NOMO-1 treated with DMSO at 0.1 percent for 48 hours (cell line): ENCODE results near the gene TMEM178B.
"Not testable (repeated sequence)": the region's sequence is repeated elsewhere in the genome, so short reads cannot be mapped to it uniquely, and the experiment has no call there.

Experiments used
- DNase-seq: peaks from one replicate; lab custom pipeline; 2025; ENCODE audit not compliant: unreplicated experiment; lab: John Stamatoyannopoulos, UW

Gene TMEM178B

GRCh38 chr7:141377906-141378305 lies 304.0 kb downstream of the TMEM178B start:
- DNase-seq, result no peak

- no peak for DNase-seq
These were observed 304.5 kb downstream of the TMEM178B start for GRCh38 chr7:141378405-141378804.

- DNase-seq, result no peak
These were observed 308.0 kb downstream of the TMEM178B start for GRCh38 chr7:141381794-141382427.

- not testable (repeated sequence) for DNase-seq
These were observed 309.5 kb downstream of the TMEM178B start for GRCh38 chr7:141383356-141383755.

- DNase-seq, result no peak
These were observed 313.0 kb downstream of the TMEM178B start for GRCh38 chr7:141386881-141387280.

DNA sequence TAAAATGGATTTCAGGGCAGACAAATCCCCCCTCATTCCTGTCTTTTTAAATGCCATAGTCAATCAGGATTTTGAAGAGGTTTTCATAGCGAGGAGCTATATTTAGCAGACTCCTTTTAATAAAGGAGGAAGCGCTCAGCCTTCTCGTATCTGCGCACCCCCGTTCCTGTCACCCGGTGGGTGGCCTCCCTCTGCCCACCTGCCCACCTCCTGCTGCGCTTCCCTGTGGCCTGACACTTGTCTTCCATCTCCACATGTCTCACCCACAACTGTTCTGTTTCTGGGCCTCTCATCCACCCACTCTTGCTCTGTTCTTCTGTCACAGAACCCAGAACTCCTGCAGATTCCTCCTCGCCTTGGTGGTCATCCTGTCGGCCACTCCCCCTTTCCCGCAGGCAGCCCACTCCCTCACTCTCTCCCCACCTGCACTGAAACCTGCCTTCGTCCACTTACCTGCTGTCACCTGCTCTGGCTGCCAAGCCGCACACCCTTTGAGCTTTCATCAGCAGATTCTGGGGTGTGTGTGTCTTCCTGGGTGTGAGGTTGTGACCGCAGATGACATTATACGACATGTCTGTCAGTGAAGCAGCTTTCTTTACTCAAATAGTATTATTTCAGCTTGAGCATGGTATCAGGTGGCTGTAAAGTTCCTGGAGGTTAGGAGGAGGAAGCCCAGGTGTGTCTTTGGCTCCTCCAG lies 313.8 kb downstream of the TMEM178B start:
- no peak for DNase-seq

- no peak for DNase-seq
These were observed 315.4 kb downstream of the TMEM178B start for GRCh38 chr7:141389140-141389796.

DNA sequence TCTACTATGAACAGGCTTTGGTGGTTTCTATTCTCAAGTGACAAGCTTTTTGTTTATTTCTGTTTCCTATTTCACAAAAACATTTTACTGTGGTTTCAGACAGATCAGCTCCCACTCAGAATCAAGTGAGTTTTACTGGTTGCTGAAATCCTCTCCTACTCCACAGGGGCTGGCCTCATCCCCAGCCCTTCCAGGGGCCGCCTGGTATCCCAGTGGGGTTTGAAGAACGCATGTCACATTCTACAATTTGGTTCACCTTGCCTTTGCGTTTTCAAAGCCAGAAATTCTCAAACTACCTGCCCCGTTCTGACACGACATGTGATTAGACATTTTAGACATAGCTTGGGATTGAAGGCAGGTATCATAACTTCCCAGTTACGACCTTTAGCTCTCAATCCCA lies 316.5 kb downstream of the TMEM178B start:
- DNase-seq, result no peak

GRCh38 chr7:141393056-141393455 lies 319.2 kb downstream of the TMEM178B start:
- no peak for DNase-seq

DNA sequence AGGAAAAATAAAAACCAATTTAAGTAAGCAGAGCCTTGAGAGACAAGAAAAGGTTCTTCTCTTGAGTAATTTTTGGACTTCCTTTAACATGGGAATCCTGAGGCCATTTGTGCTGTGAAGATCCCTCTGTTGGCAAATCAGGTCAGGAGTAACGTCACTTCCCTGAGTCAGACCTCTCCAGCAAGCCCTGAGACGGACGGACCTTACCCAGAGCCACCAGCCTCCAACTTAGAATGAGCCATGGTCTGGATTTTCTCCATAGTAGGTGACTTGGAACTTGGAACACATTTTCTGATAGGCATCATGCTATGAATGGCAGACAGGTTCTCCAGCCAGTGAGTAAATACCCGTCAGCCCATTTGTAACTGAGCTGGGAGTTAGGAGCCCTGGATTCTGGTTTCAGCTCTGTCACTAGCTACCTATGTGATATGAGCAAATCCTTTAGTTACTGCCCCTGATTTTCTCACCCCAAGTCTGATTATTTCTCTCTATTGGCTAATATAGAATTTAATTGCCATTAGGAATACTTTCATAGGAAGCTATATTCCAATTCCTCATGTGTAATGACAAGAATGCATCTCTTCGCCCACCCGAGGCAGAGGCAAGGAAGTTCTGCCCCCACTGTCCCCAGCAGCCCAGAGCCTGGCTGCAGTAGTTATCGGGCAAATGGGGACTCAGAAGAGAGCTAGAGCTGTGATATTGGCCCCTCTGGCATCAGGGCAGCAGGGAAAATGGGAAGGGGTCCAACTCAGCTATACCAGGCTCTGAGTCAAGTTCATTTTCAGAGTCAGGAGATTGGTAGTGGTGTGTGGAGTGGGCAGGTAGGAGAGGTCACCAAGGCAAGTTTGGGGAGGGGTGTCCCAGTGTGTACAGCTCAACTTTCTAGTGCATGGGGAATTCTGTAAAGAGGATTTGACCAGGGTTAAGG lies 323.6 kb downstream of the TMEM178B start:
- DNase-seq, result no peak

DNA sequence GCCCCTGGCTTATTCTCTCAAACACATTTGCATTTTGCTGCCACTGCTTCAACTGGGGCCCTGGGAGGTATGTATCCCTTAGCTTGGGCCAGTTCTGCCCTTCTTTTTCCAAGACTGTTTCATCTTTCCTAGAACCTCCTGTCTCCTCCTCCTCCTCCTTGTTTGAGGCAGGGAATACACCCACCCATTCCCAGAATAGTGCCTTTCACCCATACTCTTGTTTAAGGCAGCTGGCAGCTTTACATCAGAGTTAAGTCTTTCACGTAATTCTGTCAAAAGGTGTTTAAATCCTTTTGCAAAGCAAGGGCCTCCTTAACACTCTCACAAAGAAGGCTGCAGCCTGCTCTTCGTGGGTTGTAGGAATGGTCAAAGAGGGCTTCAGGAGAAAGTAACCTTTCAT lies 326.5 kb downstream of the TMEM178B start:
- DNase-seq, result no peak

GRCh38 chr7:141402277-141402996 lies 328.6 kb downstream of the TMEM178B start:
- no peak for DNase-seq

DNA sequence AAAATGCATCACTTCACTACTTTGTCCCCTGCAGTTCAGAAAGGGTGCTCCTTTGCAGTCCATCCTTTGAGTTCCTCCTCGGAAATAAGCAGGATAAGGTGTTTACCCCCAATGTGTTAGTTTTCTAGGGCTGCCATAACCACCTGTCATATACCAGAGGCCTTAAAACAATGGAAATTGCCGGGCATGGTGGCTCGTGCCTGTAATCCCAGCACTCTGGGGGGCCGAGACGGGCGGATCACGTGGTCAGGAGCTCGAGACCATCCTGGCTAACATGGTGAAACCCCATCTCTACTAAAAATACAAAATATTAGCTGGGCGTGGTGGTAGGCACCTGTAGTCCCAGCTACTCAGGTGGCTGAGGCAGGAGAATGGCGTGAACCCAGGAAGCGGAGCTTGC lies 330.0 kb downstream of the TMEM178B start:
- DNase-seq, result not testable (repeated sequence)

DNA sequence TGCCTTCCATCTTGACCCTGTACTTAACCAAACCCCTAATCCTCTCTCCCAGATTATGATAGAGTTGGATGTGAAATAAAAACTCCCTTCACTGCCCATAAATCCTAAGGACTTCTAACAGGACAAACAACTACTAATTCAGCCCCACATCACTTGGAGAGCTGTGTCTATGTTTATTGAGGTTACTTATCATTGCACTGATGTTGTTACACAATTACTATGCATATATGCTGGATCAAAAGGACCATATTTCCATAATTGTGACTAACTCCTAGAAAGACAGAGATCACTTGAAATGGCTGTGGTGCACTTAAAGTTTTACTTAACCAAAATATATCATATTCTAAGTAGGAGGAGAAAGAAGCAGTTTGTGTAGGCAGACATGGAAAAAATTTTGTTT lies 332.5 kb downstream of the TMEM178B start:
- DNase-seq, result no peak

GRCh38 chr7:141407893-141408292 lies 334.0 kb downstream of the TMEM178B start:
- DNase-seq, result no peak

DNA sequence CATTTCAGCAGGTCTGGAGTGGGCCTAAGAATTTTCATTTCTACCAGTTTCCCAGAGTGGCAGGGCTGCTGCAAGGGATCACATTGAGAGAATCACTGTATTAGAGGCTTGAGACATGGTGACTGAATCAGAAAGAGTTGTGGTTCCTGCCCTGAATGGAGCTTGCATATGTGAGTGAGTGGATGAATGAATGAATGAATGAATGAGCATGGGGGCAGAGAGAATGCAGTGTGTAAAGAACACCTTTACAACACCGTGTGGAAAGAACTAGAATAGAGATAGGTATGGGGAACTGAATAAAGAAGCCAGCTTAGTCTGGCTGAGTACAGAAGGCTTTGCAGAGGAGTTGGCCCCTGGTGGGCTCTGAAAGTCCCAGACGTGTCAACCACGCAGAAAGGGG lies 334.6 kb downstream of the TMEM178B start:
- no peak for DNase-seq

DNA sequence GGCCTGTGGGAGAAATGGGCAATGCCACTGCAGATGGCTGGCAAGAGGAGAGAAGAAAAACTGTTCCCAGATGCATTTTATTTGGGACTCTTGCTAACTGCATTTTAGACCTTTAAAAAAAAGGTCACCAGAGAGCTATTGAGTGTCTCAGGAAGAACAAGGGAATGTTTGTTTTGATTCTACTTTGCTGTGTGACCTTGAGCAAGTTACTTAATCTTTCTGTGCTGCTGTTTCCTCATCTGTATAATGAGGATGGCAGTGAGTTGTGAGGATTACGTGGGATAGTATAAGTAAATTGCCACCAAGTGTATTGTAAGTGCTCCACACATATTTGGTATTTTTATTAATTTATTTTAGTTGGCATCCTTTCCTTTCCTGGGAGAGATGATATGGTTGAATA lies 335.4 kb downstream of the TMEM178B start:
- no peak for DNase-seq

DNA sequence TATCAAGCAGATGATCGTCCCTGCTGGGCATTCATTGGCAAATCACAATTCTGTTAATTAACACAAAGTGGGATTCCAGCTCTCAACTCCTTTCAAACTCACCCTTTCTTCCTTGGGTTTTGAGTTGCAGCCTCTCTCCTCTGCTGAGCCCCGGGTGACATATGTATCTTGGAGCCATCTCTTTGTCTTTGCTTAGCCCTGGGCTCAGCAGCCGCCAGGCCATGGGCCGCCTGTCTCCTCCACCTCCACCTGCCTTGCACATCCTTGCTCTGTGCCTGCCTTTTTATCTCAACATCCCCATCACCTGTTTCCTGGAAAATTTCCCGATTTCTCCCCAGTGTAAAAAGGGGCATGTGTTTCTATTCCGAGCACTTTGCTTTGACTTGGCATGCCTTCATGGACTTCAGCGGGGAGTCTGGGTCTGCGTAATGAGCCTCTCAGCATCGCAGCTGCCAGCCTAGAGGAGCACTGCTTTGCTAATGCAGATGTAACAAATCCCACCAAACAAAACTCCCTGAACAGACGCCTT lies 336.0 kb downstream of the TMEM178B start:
- DNase-seq, result no peak

- DNase-seq, result no peak
These were observed 336.6 kb downstream of the TMEM178B start for GRCh38 chr7:141410353-141411000.

- DNase-seq, result no peak
These were observed 337.3 kb downstream of the TMEM178B start for GRCh38 chr7:141411133-141411532.
